PFSK-1 (cell line): Measurements from ENCODE around the gene CAMK2N1.

Experiments used
- FOXP2 ChIP-seq: optimal IDR thresholded peaks from 2 replicates; pipeline ENCODE3; 2011; ENCODE audit warnings: borderline replicate concordance, control low read depth, inconsistent platforms; ENCODE audit not compliant: insufficient read depth; ENCODE audit errors: extremely low read length, extremely low read depth
- POLR2AphosphoS5 ChIP-seq: IDR thresholded peaks from 2 replicates; pipeline ENCODE4 v1.6.1; 2012; ENCODE audit warnings: low read depth, mild to moderate bottlenecking, control low read depth, low read length, moderate library complexity
- REST ChIP-seq, 2 experiments: IDR thresholded peaks; 2 replicates each; pipeline versions ENCODE4 v1.6.1 to v1.8.0; 2011 to 2012; ENCODE audit warnings: low read depth in 2 of 2, low read length in 2 of 2, control low read depth in 1 of 2, inconsistent platforms in 1 of 2, mild to moderate bottlenecking in 1 of 2, moderate library complexity in 1 of 2; ENCODE audit not compliant: insufficient read depth in 1 of 2
- SIN3A ChIP-seq: IDR thresholded peaks from 2 replicates; pipeline ENCODE4 v1.6.1; 2012; ENCODE audit warnings: mild to moderate bottlenecking, low read length, moderate library complexity, borderline replicate concordance; ENCODE audit not compliant: insufficient read depth
- TAF1 ChIP-seq: IDR thresholded peaks from 2 replicates; pipeline ENCODE4 v1.6.1; 2012; ENCODE audit warnings: low read length, control low read depth, borderline replicate concordance; ENCODE audit not compliant: insufficient read depth

GRCh38 chr1:20496241-20496661 lies 10.2 kb upstream of the CAMK2N1 start:
- TF ChIP-seq POLR2AphosphoS5 (no peak), TAF1 (no peak), REST (IDR thresholded peaks at IDR 0.05; ENCODE audit: insufficient read depth in 1 of 2, low read depth in 2 of 2, low read length in 2 of 2) (no peak), FOXP2 (no peak), SIN3A (no peak)
